ENCODE data around the gene BLOC1S3. TPM values are rescaled to one million over a fixed set of nuclear protein-coding genes. Genes with fewer than 3 reads are reported as not detected.

The BLOC1S3 gene
- total and polyA plus RNA-seq, 4 donors = 2.9 to 12.2 (median 6.4) TPM

DNA sequence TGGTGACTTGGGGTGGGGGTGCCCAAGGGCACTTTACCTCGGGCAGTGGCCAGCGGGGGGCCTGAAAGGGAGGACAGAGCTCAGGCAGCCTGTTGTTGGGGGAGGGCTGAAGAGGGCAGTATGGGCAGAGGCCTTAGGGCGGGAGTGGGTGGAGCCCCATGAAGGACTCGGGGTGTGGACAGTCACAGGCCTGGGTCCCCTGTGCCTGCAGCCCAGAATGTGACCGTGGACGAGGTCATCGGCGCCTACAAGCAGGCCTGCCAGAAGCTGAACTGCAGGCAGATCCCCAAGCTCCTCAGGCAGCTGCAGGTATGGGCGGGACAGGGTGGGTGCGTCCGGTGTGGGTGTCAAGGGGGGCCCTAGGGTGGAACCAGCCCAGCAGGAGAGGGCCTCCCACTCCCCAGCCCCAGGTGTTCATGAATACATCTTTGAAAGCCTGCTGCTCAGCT, 40.3 kb upstream of the BLOC1S3 start:
- no peaks in the 10 kb centered on the region for H3K4me1 ChIP-seq (ENCODE audit: control insufficient read depth in 1 of 2, insufficient read depth in 2 of 2, low read length in 2 of 2)
- no peak overlapping the region for H3K4me3 ChIP-seq (ENCODE audit: low read length in 2 of 2)
- no peaks in the 10 kb centered on the region for H3K9me3 ChIP-seq (ENCODE audit: control insufficient read depth, low read length)
- no peak overlapping the region for H3K27ac ChIP-seq (ENCODE audit: low read depth in 1 of 2, low read length in 2 of 2)
- ATAC-seq (ENCODE audit: low FRiP score) (no peak), DNase-seq (no peak)
- WGBS, 2 donors = 84 to 90% methylated on average over 7 to 11 of the region's 11 CpGs
- H3K27me3 ChIP-seq (ENCODE audit: control insufficient read depth in 1 of 2, insufficient read depth in 2 of 2, low read length in 1 of 2) = no peaks in the 10 kb centered on the region
- intact Hi-C loops (cut with DNase I) = no loop called here
- H3K36me3 ChIP-seq (ENCODE audit: control insufficient read depth in 1 of 2, insufficient read depth in 2 of 2, low read length in 1 of 2) = peaks cover 0 to 7% of the 10 kb centered on the region in 2 donors

- H3K4me1 ChIP-seq (ENCODE audit: control insufficient read depth in 1 of 2, insufficient read depth in 2 of 2, low read length in 2 of 2) = no peaks in the 10 kb centered on the region
- no peak overlapping the region for H3K4me3 ChIP-seq (ENCODE audit: low read length in 2 of 2)
- WGBS, 2 donors = 93 to 94% methylated on average over 22 to 24 of the region's 24 CpGs
- H3K27ac ChIP-seq (ENCODE audit: low read depth in 1 of 2, low read length in 2 of 2) = no peak overlapping the region
- DNase-seq (no peak), ATAC-seq (ENCODE audit: low FRiP score) (no peak)
- H3K9me3 ChIP-seq (ENCODE audit: control insufficient read depth, low read length) = no peaks in the 10 kb centered on the region
- intact Hi-C loops (cut with DNase I) = no loop called here
- H3K36me3 ChIP-seq (ENCODE audit: control insufficient read depth in 1 of 2, insufficient read depth in 2 of 2, low read length in 1 of 2) = peaks cover 0 to 9% of the 10 kb centered on the region in 2 donors
- no peaks in the 10 kb centered on the region for H3K27me3 ChIP-seq (ENCODE audit: control insufficient read depth in 1 of 2, insufficient read depth in 2 of 2, low read length in 1 of 2)
Measured at GRCh38 chr19:45139286-45140143, 39.1 kb upstream of the BLOC1S3 start.

- Histone ChIP-seq H3K27ac (ENCODE audit: low read depth in 1 of 2, low read length in 2 of 2) (no peak overlapping the region), H3K4me3 (ENCODE audit: low read length in 2 of 2) (no peak overlapping the region), H3K9me3 (ENCODE audit: control insufficient read depth, low read length) (no peaks in the 10 kb centered on the region), H3K27me3 (ENCODE audit: control insufficient read depth in 1 of 2, insufficient read depth in 2 of 2, low read length in 1 of 2) (no peaks in the 10 kb centered on the region), H3K36me3 (ENCODE audit: control insufficient read depth in 1 of 2, insufficient read depth in 2 of 2, low read length in 1 of 2) (peaks cover 0 to 9% of the 10 kb centered on the region in 2 donors), H3K4me1 (ENCODE audit: control insufficient read depth in 1 of 2, insufficient read depth in 2 of 2, low read length in 2 of 2) (no peaks in the 10 kb centered on the region)
- no peak for DNase-seq
- intact Hi-C loops (cut with DNase I) = no loop called here
- 93% methylated on average over 8 of the region's 8 CpGs for WGBS, 2 donors
- ATAC-seq (ENCODE audit: low FRiP score) = no peak
Measured at GRCh38 chr19:45140144-45140503, 38.5 kb upstream of the BLOC1S3 start.

DNA sequence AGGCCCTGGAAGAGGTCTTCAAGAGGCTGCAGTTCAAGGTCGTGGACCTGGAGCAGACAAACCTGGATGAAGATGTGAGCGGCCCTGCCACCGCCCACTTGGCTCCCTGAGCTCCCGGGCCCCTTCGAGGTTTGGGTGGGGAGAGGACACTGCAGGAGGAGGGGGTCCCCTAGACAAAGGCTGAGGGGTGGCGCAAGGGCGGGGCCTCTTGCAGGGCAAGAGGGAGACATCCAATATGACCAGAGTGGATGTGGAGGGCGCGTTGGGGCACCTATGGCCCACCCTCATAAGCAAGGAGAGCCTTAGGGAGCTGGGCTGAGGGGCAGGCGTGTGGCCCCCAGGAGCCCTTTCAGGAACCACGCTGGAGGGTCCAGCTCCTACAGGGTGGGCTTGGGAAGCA, 38.1 kb upstream of the BLOC1S3 start:
- WGBS, 2 donors = 93 to 96% methylated on average over 11 of the region's 11 CpGs
- no peak for DNase-seq
- no peak for ATAC-seq (ENCODE audit: low FRiP score)
- Histone ChIP-seq H3K36me3 (ENCODE audit: control insufficient read depth in 1 of 2, insufficient read depth in 2 of 2, low read length in 1 of 2) (peaks cover 0 to 12% of the 10 kb centered on the region in 2 donors), H3K4me3 (ENCODE audit: low read length in 2 of 2) (no peak overlapping the region), H3K27me3 (ENCODE audit: control insufficient read depth in 1 of 2, insufficient read depth in 2 of 2, low read length in 1 of 2) (no peaks in the 10 kb centered on the region), H3K4me1 (ENCODE audit: control insufficient read depth in 1 of 2, insufficient read depth in 2 of 2, low read length in 2 of 2) (no peaks in the 10 kb centered on the region), H3K9me3 (ENCODE audit: control insufficient read depth, low read length) (no peaks in the 10 kb centered on the region), H3K27ac (ENCODE audit: low read depth in 1 of 2, low read length in 2 of 2) (no peak overlapping the region)
- intact Hi-C loops (cut with DNase I) = no loop called here

DNA sequence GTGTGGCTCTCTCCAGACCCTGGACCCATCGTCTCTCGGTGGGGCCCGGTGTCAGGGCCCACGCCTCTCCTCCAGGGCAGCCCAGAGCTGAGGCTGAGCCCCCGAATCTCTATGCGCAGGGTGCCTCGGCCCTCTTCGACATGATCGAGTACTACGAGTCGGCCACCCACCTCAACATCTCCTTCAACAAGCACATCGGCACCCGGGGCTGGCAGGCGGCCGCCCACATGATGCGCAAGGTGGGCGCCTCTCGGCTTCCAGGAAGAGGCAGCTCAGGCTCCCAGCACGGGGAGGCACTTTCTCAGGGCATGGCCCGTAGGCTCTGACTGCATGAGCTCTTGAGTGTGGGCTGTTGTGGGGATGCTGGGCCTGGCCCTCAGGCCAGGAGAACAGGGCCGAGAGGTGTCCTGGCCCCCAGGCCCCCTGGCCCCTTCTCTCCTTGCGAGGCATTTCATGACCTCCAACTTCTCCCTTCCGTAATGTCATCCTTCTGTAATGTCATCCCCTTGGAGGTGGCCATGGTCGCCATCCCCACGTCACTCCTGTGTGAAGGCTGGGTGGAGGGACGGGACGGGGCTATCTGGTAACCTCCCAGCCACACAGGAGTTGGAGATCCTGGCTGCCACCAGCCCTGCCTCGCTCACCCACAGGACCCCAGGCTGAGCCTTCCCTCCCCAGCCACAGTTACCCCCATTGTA, 37.2 kb upstream of the BLOC1S3 start:
- Histone ChIP-seq H3K4me3 (ENCODE audit: low read length in 2 of 2) (no peak overlapping the region), H3K27ac (ENCODE audit: low read depth in 1 of 2, low read length in 2 of 2) (no peak overlapping the region), H3K27me3 (ENCODE audit: control insufficient read depth in 1 of 2, insufficient read depth in 2 of 2, low read length in 1 of 2) (no peaks in the 10 kb centered on the region), H3K36me3 (ENCODE audit: control insufficient read depth in 1 of 2, insufficient read depth in 2 of 2, low read length in 1 of 2) (peaks cover 0 to 12% of the 10 kb centered on the region in 2 donors), H3K9me3 (ENCODE audit: control insufficient read depth, low read length) (no peaks in the 10 kb centered on the region), H3K4me1 (ENCODE audit: control insufficient read depth in 1 of 2, insufficient read depth in 2 of 2, low read length in 2 of 2) (no peaks in the 10 kb centered on the region)
- WGBS, 2 donors = 95 to 96% methylated on average over 28 of the region's 28 CpGs
- intact Hi-C loops (cut with DNase I) = no loop called here
- ATAC-seq (ENCODE audit: low FRiP score) = no peak
- DNase-seq = no peak

- intact Hi-C loops (cut with DNase I) = no loop called here
- ATAC-seq (ENCODE audit: low FRiP score) (no peak), DNase-seq (no peak)
- peaks cover 0 to 12% of the 10 kb centered on the region in 2 donors for H3K36me3 ChIP-seq (ENCODE audit: control insufficient read depth in 1 of 2, insufficient read depth in 2 of 2, low read length in 1 of 2)
- H3K9me3 ChIP-seq (ENCODE audit: control insufficient read depth, low read length) = no peaks in the 10 kb centered on the region
- 95 to 96% methylated on average over 33 of the region's 33 CpGs for WGBS, 2 donors
- H3K4me1 ChIP-seq (ENCODE audit: control insufficient read depth in 1 of 2, insufficient read depth in 2 of 2, low read length in 2 of 2) = no peaks in the 10 kb centered on the region
- H3K27ac ChIP-seq (ENCODE audit: low read depth in 1 of 2, low read length in 2 of 2) = no peak overlapping the region
- H3K4me3 ChIP-seq (ENCODE audit: low read length in 2 of 2) = no peak overlapping the region
- no peaks in the 10 kb centered on the region for H3K27me3 ChIP-seq (ENCODE audit: control insufficient read depth in 1 of 2, insufficient read depth in 2 of 2, low read length in 1 of 2)
Measured at GRCh38 chr19:45142016-45142725, 36.4 kb upstream of the BLOC1S3 start.

- no peak overlapping the region for H3K27ac ChIP-seq (ENCODE audit: low read depth in 1 of 2, low read length in 2 of 2)
- peaks cover 0 to 12% of the 10 kb centered on the region in 2 donors for H3K36me3 ChIP-seq (ENCODE audit: control insufficient read depth in 1 of 2, insufficient read depth in 2 of 2, low read length in 1 of 2)
- DNase-seq = no peak
- no peaks in the 10 kb centered on the region for H3K4me1 ChIP-seq (ENCODE audit: control insufficient read depth in 1 of 2, insufficient read depth in 2 of 2, low read length in 2 of 2)
- no peak for ATAC-seq (ENCODE audit: low FRiP score)
- intact Hi-C loops (cut with DNase I) = no loop called here
- 79 to 82% methylated on average over 9 of the region's 9 CpGs for WGBS, 2 donors
- no peaks in the 10 kb centered on the region for H3K27me3 ChIP-seq (ENCODE audit: control insufficient read depth in 1 of 2, insufficient read depth in 2 of 2, low read length in 1 of 2)
- no peaks in the 10 kb centered on the region for H3K9me3 ChIP-seq (ENCODE audit: control insufficient read depth, low read length)
- H3K4me3 ChIP-seq (ENCODE audit: low read length in 2 of 2) = no peak overlapping the region
Measured at GRCh38 chr19:45142726-45143110, 35.9 kb upstream of the BLOC1S3 start.

- intact Hi-C loops (cut with DNase I) = no loop called here
- H3K27ac ChIP-seq (ENCODE audit: low read depth in 1 of 2, low read length in 2 of 2) = no peak overlapping the region
- WGBS, 2 donors = 94 to 97% methylated on average over 53 of the region's 53 CpGs
- DNase-seq = no peak
- H3K36me3 ChIP-seq (ENCODE audit: control insufficient read depth in 1 of 2, insufficient read depth in 2 of 2, low read length in 1 of 2) = peaks cover 0 to 12% of the 10 kb centered on the region in 2 donors
- ATAC-seq (ENCODE audit: low FRiP score) = no peak
- H3K27me3 ChIP-seq (ENCODE audit: control insufficient read depth in 1 of 2, insufficient read depth in 2 of 2, low read length in 1 of 2) = no peaks in the 10 kb centered on the region
- H3K9me3 ChIP-seq (ENCODE audit: control insufficient read depth, low read length) = no peaks in the 10 kb centered on the region
- H3K4me1 ChIP-seq (ENCODE audit: control insufficient read depth in 1 of 2, insufficient read depth in 2 of 2, low read length in 2 of 2) = no peaks in the 10 kb centered on the region
- H3K4me3 ChIP-seq (ENCODE audit: low read length in 2 of 2) = no peak overlapping the region
Measured at GRCh38 chr19:45144431-45145269, 33.9 kb upstream of the BLOC1S3 start.

All from aorta (tissue), 5 donors.